ENCODE data around the gene KCNH3.

Gene KCNH3

DNA sequence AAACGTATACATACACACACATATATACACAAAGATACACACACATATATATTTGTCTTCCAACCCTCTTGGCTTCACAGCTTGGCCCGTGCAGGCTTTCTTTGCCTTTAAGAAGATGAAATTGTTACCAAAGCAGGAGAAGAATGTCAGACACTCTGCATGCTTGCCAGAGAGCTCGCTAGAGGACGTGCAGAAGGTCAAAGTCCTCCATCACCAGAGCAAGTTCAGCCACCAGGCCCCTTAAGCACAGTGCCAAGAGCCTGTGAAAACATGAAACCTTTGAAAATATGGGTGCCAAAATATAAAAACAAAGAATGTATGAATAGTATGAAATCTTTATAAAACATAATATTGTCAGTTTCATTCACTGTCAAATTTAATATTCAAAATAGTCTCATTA lies 44.0 kb downstream of the KCNH3 start:
- POLR2A ChIA-PET, result no interaction called here

DNA sequence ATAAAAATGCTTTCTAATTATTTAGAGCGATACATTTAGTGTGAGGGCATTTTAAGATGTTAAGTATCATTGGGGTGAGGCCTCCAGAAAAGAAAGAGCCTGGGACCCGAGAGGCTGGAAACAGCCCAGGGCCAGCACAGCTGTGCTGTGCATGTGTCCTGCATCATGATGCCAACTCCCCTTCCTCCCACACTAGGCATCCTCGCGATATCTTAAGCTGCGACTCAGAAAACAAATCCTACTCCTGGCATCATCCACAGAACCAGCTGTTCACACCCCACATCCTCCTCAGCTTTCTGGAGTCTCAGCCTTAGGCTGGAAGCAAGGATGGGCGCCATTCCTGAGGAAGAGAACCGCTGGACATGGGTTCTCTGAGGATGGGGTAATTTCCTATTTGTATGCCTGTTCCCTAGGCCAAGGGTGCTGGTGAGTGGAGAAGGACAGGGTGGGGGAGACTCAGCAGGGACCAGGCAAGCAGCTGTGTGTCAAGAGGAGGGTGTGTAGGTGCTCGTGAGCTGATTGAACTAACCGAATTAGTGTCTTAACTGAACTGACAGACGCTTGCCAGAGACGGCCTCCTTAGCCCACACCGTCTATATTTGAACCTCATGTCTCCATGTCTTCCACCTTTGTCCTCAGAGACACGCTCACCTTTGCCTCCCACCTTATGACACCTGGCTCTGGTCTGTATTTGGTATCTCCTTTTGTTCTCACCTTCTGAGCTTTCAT lies 44.7 kb downstream of the KCNH3 start:
- DNase-seq (ENCODE audit: low read depth, low spot score), result no peak
- POLR2A ChIA-PET, result no interaction called here
- TF ChIP-seq, protein P1, sequence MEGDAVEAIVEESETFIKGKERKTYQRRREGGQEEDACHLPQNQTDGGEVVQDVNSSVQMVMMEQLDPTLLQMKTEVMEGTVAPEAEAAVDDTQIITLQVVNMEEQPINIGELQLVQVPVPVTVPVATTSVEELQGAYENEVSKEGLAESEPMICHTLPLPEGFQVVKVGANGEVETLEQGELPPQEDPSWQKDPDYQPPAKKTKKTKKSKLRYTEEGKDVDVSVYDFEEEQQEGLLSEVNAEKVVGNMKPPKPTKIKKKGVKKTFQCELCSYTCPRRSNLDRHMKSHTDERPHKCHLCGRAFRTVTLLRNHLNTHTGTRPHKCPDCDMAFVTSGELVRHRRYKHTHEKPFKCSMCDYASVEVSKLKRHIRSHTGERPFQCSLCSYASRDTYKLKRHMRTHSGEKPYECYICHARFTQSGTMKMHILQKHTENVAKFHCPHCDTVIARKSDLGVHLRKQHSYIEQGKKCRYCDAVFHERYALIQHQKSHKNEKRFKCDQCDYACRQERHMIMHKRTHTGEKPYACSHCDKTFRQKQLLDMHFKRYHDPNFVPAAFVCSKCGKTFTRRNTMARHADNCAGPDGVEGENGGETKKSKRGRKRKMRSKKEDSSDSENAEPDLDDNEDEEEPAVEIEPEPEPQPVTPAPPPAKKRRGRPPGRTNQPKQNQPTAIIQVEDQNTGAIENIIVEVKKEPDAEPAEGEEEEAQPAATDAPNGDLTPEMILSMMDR (IDR thresholded peaks at IDR 0.05; ENCODE audit: insufficient read depth, low read length, missing control alignments), result no peak
- no peak overlapping the region for H3K4me3 ChIP-seq (ENCODE audit: low read depth, low read length)
- CTCF ChIA-PET, result interaction anchor here (0.9 to 12.1 kb wide), 8 partner anchors 13 to 295 kb away, joined by 3 to 176 read pairs (median 31); partner anchors contain the start of genes DNAJC22 and FAM186B

More for the DNA sequence above, 44.0 kb downstream of the KCNH3 start:
- TF ChIP-seq, protein P1 (IDR thresholded peaks at IDR 0.05; ENCODE audit: insufficient read depth, low read length, missing control alignments), result no peak
- no peak overlapping the region for H3K4me3 ChIP-seq (ENCODE audit: low read depth, low read length)
- no peak for DNase-seq (ENCODE audit: low read depth, low spot score)
- CTCF ChIA-PET, result interaction anchor here (0.7 to 12.1 kb wide), 11 partner anchors 12 to 294 kb away, joined by 3 to 176 read pairs (median 21); partner anchors contain the start of genes DNAJC22 and FAM186B

DNA sequence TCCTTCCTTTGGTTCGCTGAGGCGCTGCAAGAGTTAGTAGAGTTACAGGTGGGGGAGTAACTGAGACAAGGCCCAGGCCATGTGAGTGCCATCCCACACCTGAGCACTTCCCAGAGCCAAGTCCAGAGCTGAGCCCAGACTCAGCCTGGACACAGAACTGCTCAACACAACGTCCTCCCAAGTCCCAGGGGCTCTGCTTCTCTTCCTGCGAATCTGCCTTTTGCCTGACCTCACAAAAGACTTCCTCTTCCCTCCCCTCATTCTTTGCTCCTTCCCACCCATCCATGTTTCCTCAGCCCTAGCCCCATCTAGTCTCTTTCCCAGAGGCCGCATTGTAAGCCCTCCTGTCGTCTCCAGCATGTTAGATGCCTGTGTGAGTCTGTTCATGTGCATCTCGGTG lies 45.8 kb downstream of the KCNH3 start:
- CTCF ChIA-PET, result interaction anchor here (0.6 to 12.1 kb wide), 4 partner anchors 206 to 296 kb away, joined by 3 to 176 read pairs (median 86); no protein-coding TSS in a partner anchor
- no peak for DNase-seq (ENCODE audit: low read depth, low spot score)
- POLR2A ChIA-PET, result no interaction called here
- no peak overlapping the region for H3K4me3 ChIP-seq (ENCODE audit: low read depth, low read length)
- TF ChIP-seq, protein P1 (IDR thresholded peaks at IDR 0.05; ENCODE audit: insufficient read depth, low read length, missing control alignments), result no peak

DNA sequence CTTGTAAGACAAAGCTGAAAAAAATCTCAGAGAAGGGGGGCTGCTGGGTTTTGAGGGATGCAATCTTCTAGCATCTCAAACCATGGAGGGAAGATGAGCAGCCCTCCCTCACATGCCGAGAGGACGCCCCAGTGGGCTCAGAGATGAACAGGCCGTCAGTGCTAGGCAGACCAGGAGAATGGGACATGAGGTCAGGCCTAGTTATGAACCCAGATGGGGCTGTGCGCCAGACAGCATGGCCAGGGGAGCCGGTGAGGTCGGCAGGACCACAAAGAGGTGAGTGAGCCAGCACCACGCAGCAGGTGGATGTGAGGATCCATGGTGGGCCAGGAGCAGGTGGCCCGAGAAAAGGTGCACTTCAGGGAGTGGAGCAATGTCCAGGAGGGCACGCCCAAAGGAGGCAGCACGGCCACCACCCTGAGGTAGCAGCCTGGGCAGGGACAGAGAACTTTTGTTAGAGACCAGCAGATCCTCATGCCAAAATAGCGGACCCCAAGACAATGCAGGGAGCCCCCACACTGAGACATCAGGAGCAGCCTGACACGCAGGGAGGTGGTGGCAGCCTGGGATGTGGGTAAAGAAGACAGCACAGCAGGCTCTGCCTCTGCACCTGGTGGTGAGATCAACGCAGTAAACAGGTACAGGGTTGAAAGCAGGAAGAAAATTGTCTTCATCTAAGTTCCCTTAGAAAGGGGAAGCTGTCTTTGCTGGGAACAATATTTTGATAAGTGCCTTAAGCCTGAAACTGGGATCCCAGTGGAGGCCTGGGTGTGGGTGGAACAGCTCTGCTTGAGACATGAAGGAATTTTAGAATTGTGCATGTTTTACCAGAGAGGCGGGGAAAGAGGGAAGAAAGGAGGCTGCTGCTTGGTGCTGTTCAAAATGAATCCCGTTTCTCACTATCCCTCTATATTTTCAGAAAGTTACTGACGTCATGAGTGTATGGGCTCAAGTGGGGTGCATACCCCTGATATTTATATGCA lies 46.9 kb downstream of the KCNH3 start:
- DNase-seq (ENCODE audit: low read depth, low spot score), result no peak
- H3K4me3 ChIP-seq (ENCODE audit: low read depth, low read length), result no peak overlapping the region
- ChIA-PET POLR2A (no interaction called here), CTCF (interaction anchor here (1.4 to 12.1 kb wide), 3 partner anchors 226 to 254 kb away, joined by 3 to 176 read pairs (median 161); no protein-coding TSS in a partner anchor)
- TF ChIP-seq, protein P1 (IDR thresholded peaks at IDR 0.05; ENCODE audit: insufficient read depth, low read length, missing control alignments), result no peak

DNA sequence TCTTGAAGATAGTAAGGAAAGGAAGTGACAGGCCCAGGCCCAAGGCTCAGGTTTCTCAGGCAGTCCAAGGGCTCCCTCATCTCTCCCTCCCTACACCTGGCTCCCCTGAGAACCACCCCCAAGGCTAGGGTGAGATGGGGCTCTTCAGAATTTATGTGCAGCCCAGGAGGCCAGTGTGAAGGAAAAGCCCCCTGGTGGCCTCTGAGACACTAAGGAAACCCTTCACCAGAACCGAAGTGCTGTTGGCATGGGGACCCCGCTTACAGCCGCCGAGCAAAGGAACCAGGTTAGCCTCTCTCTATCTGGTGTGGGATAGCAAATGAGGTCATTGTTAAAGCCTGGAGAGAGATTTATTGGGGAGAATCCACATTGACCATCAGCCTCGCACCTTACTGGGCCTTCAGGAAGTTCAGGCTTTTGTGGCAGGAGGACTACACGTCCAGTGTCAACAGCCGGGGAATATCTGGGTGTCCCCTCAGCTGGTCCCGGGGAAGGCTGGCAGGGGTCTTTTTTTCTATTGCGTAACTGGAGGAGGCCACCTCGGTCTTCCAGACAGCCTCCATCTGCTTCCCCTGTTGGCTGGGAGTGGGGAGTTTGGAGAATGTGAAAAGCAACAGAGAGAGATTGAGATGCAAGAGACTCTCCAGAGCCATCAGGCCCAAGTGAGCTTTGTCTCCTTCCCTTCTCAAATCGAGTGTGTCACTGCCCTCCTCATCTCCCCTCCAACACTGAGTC lies 48.5 kb downstream of the KCNH3 start:
- no peak overlapping the region for H3K4me3 ChIP-seq (ENCODE audit: low read depth, low read length)
- no peak for DNase-seq (ENCODE audit: low read depth, low spot score)
- ChIA-PET POLR2A (interaction anchor here (0.5 kb wide), 1 partner anchor 181 kb away, joined by 3 read pairs; no protein-coding TSS in a partner anchor), CTCF (interaction anchor here (0.9 to 2.1 kb wide), 3 partner anchors 229 to 255 kb away, joined by 3 to 8 read pairs (median 3); no protein-coding TSS in a partner anchor)
- TF ChIP-seq, protein P1 (IDR thresholded peaks at IDR 0.05; ENCODE audit: insufficient read depth, low read length, missing control alignments), result no peak

Measured in AG04449 (cell line).